Progenitor cell of endocrine pancreas (in vitro differentiated cells): ENCODE results near the gene RYR3. TPM values are rescaled to one million over a fixed set of nuclear protein-coding genes. Genes with fewer than 3 reads are reported as not detected.

Experiments used
- DNase-seq: peaks from one replicate; pipeline ENCODE4 v3.0.0; 2021; ENCODE audit warnings: low spot score; ENCODE audit not compliant: unreplicated experiment
- H3K27ac Mint-ChIP-seq: 2 replicates; pipeline ENCODE4 v1.8.0; 2021; ENCODE audit warnings: mild to moderate bottlenecking, moderate library complexity, mixed read lengths
- H3K27me3 Mint-ChIP-seq: 2 replicates; pipeline ENCODE4 v1.8.0; 2021; ENCODE audit warnings: mixed read lengths
- H3K36me3 Mint-ChIP-seq: 2 replicates; pipeline ENCODE4 v1.8.0; 2022; ENCODE audit warnings: mixed read lengths; ENCODE audit not compliant: insufficient read depth
- H3K4me1 Mint-ChIP-seq: 2 replicates; pipeline ENCODE4 v1.8.0; 2021; ENCODE audit warnings: low read depth, mixed read lengths
- H3K4me3 Mint-ChIP-seq: 2 replicates; pipeline ENCODE4 v1.8.0; 2021; ENCODE audit warnings: low read depth, mild to moderate bottlenecking, moderate library complexity, mixed read lengths
- H3K9me3 Mint-ChIP-seq: 2 replicates; pipeline ENCODE4 v1.8.0; 2021; ENCODE audit warnings: low read depth, mixed read lengths
- CTCF ChIP-seq: fragments of 200-600 bp; sonication (generic); IDR thresholded peaks from one replicate; pipeline ENCODE4 v1.5.0; 2021; ENCODE audit warnings: antibody characterized with exemption, mild to moderate bottlenecking; ENCODE audit not compliant: unreplicated experiment
- total RNA-seq: library from RNA; stranded (reverse); gene quantifications from 2 replicates; pipeline ENCODE4 v1.2.1, GENCODE V29; 2021

Gene RYR3
- total RNA-seq, 1 donor from 2014 or later: 0.07 TPM

GRCh38 chr15:33398555-33398954, 87.8 kb downstream of the RYR3 start:
- Mint-ChIP-seq H3K27me3 (no peaks in the 10 kb centered on the region), H3K36me3 (no peaks in the 10 kb centered on the region), H3K27ac (no peak overlapping the region), H3K4me1 (no peaks in the 10 kb centered on the region), H3K9me3 (no peaks in the 10 kb centered on the region), H3K4me3 (no peak overlapping the region)
- DNase-seq: no peak
- TF ChIP-seq CTCF: no peak

GRCh38 chr15:33400941-33401340, 90.2 kb downstream of the RYR3 start:
- H3K4me3 Mint-ChIP-seq: no peak overlapping the region
- H3K9me3 Mint-ChIP-seq: no peaks in the 10 kb centered on the region

GRCh38 chr15:33402600-33402999, 91.8 kb downstream of the RYR3 start:
- no peak for TF ChIP-seq CTCF
- Mint-ChIP-seq H3K27ac (no peak overlapping the region), H3K36me3 (no peaks in the 10 kb centered on the region), H3K4me3 (no peak overlapping the region), H3K9me3 (no peaks in the 10 kb centered on the region), H3K4me1 (no peaks in the 10 kb centered on the region), H3K27me3 (no peaks in the 10 kb centered on the region)
- no peak for DNase-seq

More at GRCh38 chr15:33400941-33401340, 90.2 kb downstream of the RYR3 start:
- TF ChIP-seq CTCF: no peak
- H3K36me3 Mint-ChIP-seq: no peaks in the 10 kb centered on the region
- no peak for DNase-seq
- no peak overlapping the region for H3K27ac Mint-ChIP-seq
- no peaks in the 10 kb centered on the region for H3K27me3 Mint-ChIP-seq
- H3K4me1 Mint-ChIP-seq: no peaks in the 10 kb centered on the region

- no peak for TF ChIP-seq CTCF
- Mint-ChIP-seq H3K4me1 (no peaks in the 10 kb centered on the region), H3K4me3 (no peak overlapping the region), H3K27me3 (no peaks in the 10 kb centered on the region), H3K9me3 (no peaks in the 10 kb centered on the region), H3K36me3 (no peaks in the 10 kb centered on the region), H3K27ac (no peak overlapping the region)
- DNase-seq: no peak
These were observed 94.3 kb downstream of the RYR3 start for GRCh38 chr15:33405096-33405495.

GRCh38 chr15:33411596-33412540, 101.1 kb downstream of the RYR3 start:
- no peaks in the 10 kb centered on the region for H3K36me3 Mint-ChIP-seq
- no peak for TF ChIP-seq CTCF
- no peak for DNase-seq
- H3K27me3 Mint-ChIP-seq: no peaks in the 10 kb centered on the region
- H3K9me3 Mint-ChIP-seq: peaks cover 3% of the 10 kb centered on the region
- H3K27ac Mint-ChIP-seq: no peak overlapping the region
- H3K4me1 Mint-ChIP-seq: no peaks in the 10 kb centered on the region
- H3K4me3 Mint-ChIP-seq: no peak overlapping the region
